ENCODE results near the gene EHMT1. TPM values are rescaled to one million over a fixed set of nuclear protein-coding genes. Genes with fewer than 3 reads are reported as not detected.
A peak's percentile ranks its signal among the peaks of the same experiment; 100 is the strongest.

The EHMT1 gene
- total RNA-seq, 1 donor, result 43.6 TPM

DNA sequence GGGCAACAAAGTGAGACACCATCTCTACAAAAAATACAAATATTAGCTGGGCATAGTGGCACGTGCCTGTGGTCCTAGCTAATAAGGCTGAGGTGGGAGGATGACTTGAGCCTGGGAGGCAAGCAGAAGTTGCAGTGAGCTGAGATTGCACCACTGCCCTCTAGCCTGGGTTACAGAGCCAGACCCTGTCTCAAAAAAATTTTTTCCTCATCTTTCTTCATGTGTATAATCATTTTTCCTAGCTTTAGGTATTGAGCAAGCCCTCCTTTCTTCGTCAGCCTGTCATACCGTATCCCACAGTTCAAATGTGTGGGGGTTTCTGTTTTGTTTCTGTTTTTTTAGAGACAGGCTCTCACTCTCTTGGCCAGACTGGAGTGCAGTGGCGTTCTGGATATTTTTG is 41.3 kb downstream of the EHMT1 start:
- DNase-seq (ENCODE audit: low read depth), result peak; percentile 71
- H3K4me3 ChIP-seq (ENCODE audit: low read depth, low read length), result no peak overlapping the region
- TF ChIP-seq, protein P1, sequence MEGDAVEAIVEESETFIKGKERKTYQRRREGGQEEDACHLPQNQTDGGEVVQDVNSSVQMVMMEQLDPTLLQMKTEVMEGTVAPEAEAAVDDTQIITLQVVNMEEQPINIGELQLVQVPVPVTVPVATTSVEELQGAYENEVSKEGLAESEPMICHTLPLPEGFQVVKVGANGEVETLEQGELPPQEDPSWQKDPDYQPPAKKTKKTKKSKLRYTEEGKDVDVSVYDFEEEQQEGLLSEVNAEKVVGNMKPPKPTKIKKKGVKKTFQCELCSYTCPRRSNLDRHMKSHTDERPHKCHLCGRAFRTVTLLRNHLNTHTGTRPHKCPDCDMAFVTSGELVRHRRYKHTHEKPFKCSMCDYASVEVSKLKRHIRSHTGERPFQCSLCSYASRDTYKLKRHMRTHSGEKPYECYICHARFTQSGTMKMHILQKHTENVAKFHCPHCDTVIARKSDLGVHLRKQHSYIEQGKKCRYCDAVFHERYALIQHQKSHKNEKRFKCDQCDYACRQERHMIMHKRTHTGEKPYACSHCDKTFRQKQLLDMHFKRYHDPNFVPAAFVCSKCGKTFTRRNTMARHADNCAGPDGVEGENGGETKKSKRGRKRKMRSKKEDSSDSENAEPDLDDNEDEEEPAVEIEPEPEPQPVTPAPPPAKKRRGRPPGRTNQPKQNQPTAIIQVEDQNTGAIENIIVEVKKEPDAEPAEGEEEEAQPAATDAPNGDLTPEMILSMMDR (IDR thresholded peaks at IDR 0.05; ENCODE audit: insufficient read depth, low read depth, low read length), result no peak

DNA sequence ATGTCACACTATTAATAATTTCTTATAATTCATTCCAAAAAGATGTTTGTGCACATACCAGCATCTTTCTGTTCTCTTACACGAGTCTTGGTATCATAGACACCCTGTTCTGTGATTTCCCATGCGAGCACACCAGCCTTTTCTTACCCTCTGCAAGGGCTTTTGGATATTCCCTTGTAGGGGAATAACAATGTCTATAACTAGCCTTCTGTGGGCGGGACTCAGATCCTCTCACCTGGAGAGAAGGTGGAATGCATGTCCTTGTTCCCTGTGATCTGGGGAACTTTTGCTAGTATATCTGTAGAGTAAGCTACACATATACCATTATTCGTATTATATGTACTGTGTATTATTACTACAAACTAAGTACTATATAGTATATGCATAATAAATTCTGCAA is 44.8 kb downstream of the EHMT1 start:
- H3K4me3 ChIP-seq (ENCODE audit: low read depth, low read length), result no peak overlapping the region
- TF ChIP-seq, protein P1 (IDR thresholded peaks at IDR 0.05; ENCODE audit: insufficient read depth, low read depth, low read length), result no peak
- DNase-seq (ENCODE audit: low read depth), result no peak

DNA sequence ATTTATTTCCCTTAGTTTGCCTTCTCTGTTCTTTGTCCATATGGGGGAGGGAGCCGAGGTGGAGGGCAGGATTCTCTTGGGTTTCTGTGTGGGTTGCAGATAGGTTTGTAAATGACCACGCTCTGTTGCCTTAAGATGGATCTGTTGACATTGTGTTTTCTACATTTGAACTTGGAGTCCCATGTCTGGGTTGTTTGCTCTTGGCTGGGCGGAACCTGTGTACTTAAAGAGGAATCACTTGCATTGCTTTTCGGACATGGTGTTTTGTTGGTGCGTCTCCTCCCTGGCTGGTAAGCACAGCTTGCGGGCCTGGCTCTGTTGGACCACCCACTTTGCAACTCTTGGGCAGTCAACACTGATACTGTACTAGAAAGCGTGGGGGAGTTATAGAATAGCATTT is 45.9 kb downstream of the EHMT1 start:
- TF ChIP-seq, protein P1 (IDR thresholded peaks at IDR 0.05; ENCODE audit: insufficient read depth, low read depth, low read length), result no peak
- peak; percentile 57 for DNase-seq (ENCODE audit: low read depth)
- no peak overlapping the region for H3K4me3 ChIP-seq (ENCODE audit: low read depth, low read length)

DNA sequence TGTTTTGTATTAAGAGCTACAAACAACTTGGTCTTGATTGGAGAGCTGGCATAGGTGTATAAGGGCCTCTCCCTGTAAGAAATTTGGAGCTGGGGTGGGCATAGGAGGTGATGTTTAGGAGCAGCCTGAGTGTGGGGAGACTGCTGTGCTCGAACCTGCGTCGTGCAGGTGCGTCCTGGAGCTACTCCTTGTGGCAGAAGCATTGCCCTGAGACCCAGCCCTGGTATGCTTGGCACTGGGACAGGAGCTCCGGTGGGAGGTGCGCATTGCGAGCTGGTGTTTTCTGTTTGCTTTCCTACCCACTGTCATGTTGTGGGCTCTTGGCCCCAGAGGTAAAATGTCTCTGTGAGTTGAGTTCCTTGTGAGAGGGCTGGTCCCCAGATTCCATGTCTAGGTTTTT is 46.4 kb downstream of the EHMT1 start:
- no peak for DNase-seq (ENCODE audit: low read depth)
- H3K4me3 ChIP-seq (ENCODE audit: low read depth, low read length), result no peak overlapping the region
- TF ChIP-seq, protein P1 (IDR thresholded peaks at IDR 0.05; ENCODE audit: insufficient read depth, low read depth, low read length), result no peak

DNA sequence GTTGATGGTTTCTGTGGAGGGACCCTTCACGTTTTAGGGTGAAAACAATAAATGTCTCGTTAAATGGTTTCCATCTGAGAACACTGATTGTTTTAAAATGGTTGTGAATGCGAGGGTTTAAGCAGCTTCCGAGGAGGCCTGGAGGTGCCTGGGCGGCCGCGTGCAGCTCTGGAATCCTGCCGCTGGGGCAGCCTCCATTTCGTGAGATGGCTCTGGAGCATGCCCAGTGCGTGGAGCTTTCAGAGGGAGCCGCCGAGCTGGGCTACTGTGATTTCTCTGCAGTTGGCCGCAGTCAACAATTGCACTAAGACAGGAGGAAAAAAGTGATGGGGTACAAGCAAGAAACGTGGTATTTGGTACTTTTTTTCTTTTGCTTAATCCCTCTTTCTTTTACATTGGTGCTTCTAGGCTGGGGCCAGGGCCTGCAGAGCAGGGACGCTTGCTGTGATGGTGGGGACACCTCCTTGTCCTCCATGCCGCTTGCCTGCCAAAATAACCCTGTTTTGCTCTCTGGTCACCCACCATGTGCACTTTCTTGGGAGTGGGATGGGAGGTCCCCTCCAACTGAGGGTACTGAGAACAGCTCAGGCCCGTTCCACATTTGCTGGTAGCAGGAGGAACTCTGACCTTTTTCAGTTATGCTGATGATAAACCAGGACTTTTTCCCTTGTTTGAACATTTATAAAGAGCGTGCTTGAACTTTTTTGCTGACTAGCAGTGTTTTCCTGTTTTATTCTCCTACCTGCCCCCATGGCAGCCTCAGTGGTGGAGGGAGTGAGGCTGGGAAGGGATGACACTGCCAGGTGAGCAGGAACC is 47.1 kb downstream of the EHMT1 start:
- no peak overlapping the region for H3K4me3 ChIP-seq (ENCODE audit: low read depth, low read length)
- TF ChIP-seq, protein P1 (IDR thresholded peaks at IDR 0.05; ENCODE audit: insufficient read depth, low read depth, low read length), result peak; percentile 54
- peak; percentile 59 for DNase-seq (ENCODE audit: low read depth)

DNA sequence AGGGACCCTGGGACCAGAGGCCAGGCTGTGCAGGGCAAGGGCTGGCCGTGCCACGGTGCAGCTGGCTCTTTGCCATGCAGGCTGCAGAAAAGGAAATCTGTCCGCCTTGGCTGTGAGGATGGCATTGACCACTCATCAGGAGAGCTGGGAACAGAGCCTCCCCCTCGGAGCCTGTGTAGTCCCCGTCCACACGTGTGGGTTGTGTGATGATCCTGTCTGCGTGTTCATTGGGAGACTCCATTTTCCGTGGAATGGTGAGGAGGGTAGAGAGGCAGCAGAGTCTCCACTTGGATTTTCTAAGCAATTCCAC is 47.7 kb downstream of the EHMT1 start:
- no peak overlapping the region for H3K4me3 ChIP-seq (ENCODE audit: low read depth, low read length)
- TF ChIP-seq, protein P1 (IDR thresholded peaks at IDR 0.05; ENCODE audit: insufficient read depth, low read depth, low read length), result no peak
- no peak for DNase-seq (ENCODE audit: low read depth)
